Measurements from ENCODE around the gene PRDM10.

DNA sequence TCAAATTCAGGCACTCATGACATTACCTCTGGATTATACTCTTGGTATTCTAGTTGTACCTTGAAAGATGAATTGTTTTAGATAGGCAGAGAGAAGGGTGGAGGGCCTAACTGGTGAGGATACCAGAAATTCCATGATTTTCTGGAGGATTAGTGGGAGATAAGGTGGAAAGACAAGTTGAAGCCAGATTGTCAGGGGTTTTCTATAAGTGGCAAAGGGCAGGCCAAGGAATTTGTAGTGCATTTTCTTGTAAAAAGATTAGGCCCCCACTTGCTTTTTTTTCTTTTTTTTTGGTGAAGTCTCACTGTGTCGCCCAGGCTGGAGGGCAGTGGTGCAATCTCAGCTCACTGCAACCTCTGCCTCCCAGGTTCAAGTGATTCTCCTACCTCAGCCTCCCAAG lies 28.4 kb upstream of the PRDM10 start:
- no peak for TF ChIP-seq EZH2 (IDR thresholded peaks at IDR 0.05; ENCODE audit: borderline replicate concordance, low read depth, low read length, poor library complexity, severe bottlenecking)
- TF ChIP-seq, protein P1, sequence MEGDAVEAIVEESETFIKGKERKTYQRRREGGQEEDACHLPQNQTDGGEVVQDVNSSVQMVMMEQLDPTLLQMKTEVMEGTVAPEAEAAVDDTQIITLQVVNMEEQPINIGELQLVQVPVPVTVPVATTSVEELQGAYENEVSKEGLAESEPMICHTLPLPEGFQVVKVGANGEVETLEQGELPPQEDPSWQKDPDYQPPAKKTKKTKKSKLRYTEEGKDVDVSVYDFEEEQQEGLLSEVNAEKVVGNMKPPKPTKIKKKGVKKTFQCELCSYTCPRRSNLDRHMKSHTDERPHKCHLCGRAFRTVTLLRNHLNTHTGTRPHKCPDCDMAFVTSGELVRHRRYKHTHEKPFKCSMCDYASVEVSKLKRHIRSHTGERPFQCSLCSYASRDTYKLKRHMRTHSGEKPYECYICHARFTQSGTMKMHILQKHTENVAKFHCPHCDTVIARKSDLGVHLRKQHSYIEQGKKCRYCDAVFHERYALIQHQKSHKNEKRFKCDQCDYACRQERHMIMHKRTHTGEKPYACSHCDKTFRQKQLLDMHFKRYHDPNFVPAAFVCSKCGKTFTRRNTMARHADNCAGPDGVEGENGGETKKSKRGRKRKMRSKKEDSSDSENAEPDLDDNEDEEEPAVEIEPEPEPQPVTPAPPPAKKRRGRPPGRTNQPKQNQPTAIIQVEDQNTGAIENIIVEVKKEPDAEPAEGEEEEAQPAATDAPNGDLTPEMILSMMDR (conservative IDR thresholded peaks at IDR 0.05; ENCODE audit: low read depth, low read length) = no peak

Measured in A673 (cell line).